HG03558 (cell line): Measurements from ENCODE around the gene TLL2.

ENCODE experiments used
- ATAC-seq: cut with Tn5 transposase; IDR thresholded peaks from one replicate; pipeline ENCODE4 v1.9.1; 2021; ENCODE audit warnings: moderate number of reproducible peaks; ENCODE audit not compliant: unreplicated experiment; ENCODE audit errors: extremely low read depth

The TLL2 gene

GRCh38 chr10:96402417-96403305 is 111.1 kb downstream of the TLL2 start:
- ATAC-seq, result no peak

- no peak for ATAC-seq
These were observed 112.7 kb downstream of the TLL2 start for GRCh38 chr10:96401036-96401435.

- no peak for ATAC-seq
These were observed 113.3 kb downstream of the TLL2 start for GRCh38 chr10:96400465-96400864.

- ATAC-seq, result no peak
These were observed 115.8 kb downstream of the TLL2 start for GRCh38 chr10:96397902-96398301.

GRCh38 chr10:96395931-96396877 is 117.5 kb downstream of the TLL2 start:
- ATAC-seq, result no peak

- no peak for ATAC-seq
These were observed 123.3 kb downstream of the TLL2 start for GRCh38 chr10:96390460-96390864.

- ATAC-seq, result no peak
These were observed 123.9 kb downstream of the TLL2 start for GRCh38 chr10:96389785-96390184.

- ATAC-seq, result no peak
These were observed 126.1 kb downstream of the TLL2 start for GRCh38 chr10:96387601-96388000.

- no peak for ATAC-seq
These were observed 126.6 kb downstream of the TLL2 start for GRCh38 chr10:96387161-96387560.

GRCh38 chr10:96384506-96384905 is 129.2 kb downstream of the TLL2 start:
- no peak for ATAC-seq

- no peak for ATAC-seq
These were observed 132.9 kb downstream of the TLL2 start for GRCh38 chr10:96380821-96381220.

- no peak for ATAC-seq
These were observed 134.0 kb downstream of the TLL2 start for GRCh38 chr10:96379758-96380157.

- no peak for ATAC-seq
These were observed 135.0 kb downstream of the TLL2 start for GRCh38 chr10:96378741-96379140.

- no peak for ATAC-seq
These were observed 135.9 kb downstream of the TLL2 start for GRCh38 chr10:96377816-96378294.

GRCh38 chr10:96376483-96376882 is 137.2 kb downstream of the TLL2 start:
- ATAC-seq, result no peak

- no peak for ATAC-seq
These were observed 138.5 kb downstream of the TLL2 start for GRCh38 chr10:96374985-96375830.

- no peak for ATAC-seq
These were observed 139.1 kb downstream of the TLL2 start for GRCh38 chr10:96374639-96374984.

GRCh38 chr10:96374004-96374403 is 139.7 kb downstream of the TLL2 start:
- ATAC-seq, result no peak

GRCh38 chr10:96371356-96371755 is 142.4 kb downstream of the TLL2 start:
- ATAC-seq, result no peak

GRCh38 chr10:96370584-96371157 is 143.1 kb downstream of the TLL2 start:
- ATAC-seq, result no peak
